H1 (cell line): ENCODE data around the gene PLB1. TPM values are rescaled to one million over a fixed set of nuclear protein-coding genes. Genes with fewer than 3 reads are reported as not detected.

Experiments used
- EP300 ChIP-seq, 2 experiments: IDR thresholded peaks; 1 replicate in 1 of 2; 2 replicates in 1 of 2; pipeline ENCODE4 v1.6.1; 2011 to 2012; ENCODE audit warnings: low read depth in 2 of 2, low read length in 2 of 2, mild to moderate bottlenecking in 2 of 2, borderline replicate concordance in 1 of 2, inconsistent platforms in 1 of 2, moderate library complexity in 1 of 2
- JUN ChIP-seq: IDR thresholded peaks from 2 replicates; pipeline ENCODE4 v1.6.1; 2011; ENCODE audit warnings: low read depth, mild to moderate bottlenecking, improper control_type of control experiment, low read length
- KDM4A ChIP-seq: IDR thresholded peaks from one replicate; pipeline ENCODE4 v1.7.1; 2012; ENCODE audit warnings: low read depth, mild to moderate bottlenecking, moderate library complexity, low read length, inconsistent platforms; ENCODE audit not compliant: severe bottlenecking
- KDM5A ChIP-seq: fragments of 200-600 bp; IDR thresholded peaks from 2 replicates; pipeline ENCODE4 v1.7.1; 2012; ENCODE audit warnings: mild to moderate bottlenecking, low read length, inconsistent platforms, mixed read lengths
- MAFK ChIP-seq: IDR thresholded peaks from 2 replicates; pipeline ENCODE4 v1.6.1; 2012; ENCODE audit warnings: low read depth, mild to moderate bottlenecking, improper control_type of control experiment, low read length
- SP4 ChIP-seq: IDR thresholded peaks from 2 replicates; pipeline ENCODE4 v1.6.1; 2012; ENCODE audit warnings: low read length, inconsistent platforms
- TBP ChIP-seq: IDR thresholded peaks from 2 replicates; pipeline ENCODE4 v1.6.1; 2011; ENCODE audit warnings: low read depth, low read length, improper control_type of control experiment
- polyA plus RNA-seq, 7 experiments: library from polyadenylated mRNA; depleted of rRNA in 3 of 7; stranded (reverse) in 5 of 7; unstranded in 2 of 7; fragments of >200 nt in 5 of 7; fragments of 200-250 nt in 2 of 7; gene quantifications; 1 replicate in 5 of 7; 2 replicates in 1 of 7; 4 replicates in 1 of 7; pipeline versions ENCODE4 v1.2.1 to v1.2.3, GENCODE V29; 2011 to 2013; ENCODE audit warnings: missing spikeins in 2 of 7, mixed read lengths in 2 of 7
- total RNA-seq: library from RNA; stranded (reverse); fragmentation: NEBNext Ultra II Directional; extraction: Animal tissue kit (Norgen Biotek cat#: 25700); gene quantifications from 2 replicates; pipeline ENCODE4 v1.2.1, GENCODE V29; 2021

PLB1 gene
- total and polyA plus RNA-seq, 2 of the 8 experiments (the other 6 are each of a cell fraction or from before 2014, with no cell fraction given) = 0.20 to 0.36 TPM

DNA sequence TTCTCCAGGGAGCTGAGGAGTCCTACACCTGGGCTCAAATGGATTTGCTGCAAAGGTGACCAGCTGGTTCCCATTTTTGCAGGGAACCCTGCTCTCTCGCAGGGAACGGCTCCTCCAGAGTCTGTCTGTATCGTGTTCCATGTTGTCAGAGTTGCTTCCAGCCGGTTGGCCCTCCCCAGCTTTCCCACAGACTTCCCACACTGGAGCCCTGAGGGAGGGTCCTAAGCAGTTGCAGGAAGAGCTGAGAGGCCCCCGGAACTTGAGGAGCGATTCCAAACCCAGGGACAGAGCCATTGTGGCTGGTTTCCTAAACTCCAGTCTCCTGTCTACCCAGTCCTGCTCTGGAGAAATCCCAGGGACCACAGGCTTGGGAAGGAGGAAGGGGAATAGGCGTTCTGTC, 134.1 kb downstream of the PLB1 start (continued):
- TF ChIP-seq TBP (no peak), EP300 (IDR thresholded peaks at IDR 0.05; ENCODE audit: borderline replicate concordance in 1 of 2, low read depth in 2 of 2, low read length in 2 of 2) (no peak), JUN (no peak), KDM4A (no peak), MAFK (no peak), KDM5A (no peak), SP4 (no peak)
